ENCODE data around the gene PIBF1. TPM values are rescaled to one million over a fixed set of nuclear protein-coding genes. Genes with fewer than 3 reads are reported as not detected.
"Not testable (repeated sequence)": the region's sequence is repeated elsewhere in the genome, so short reads cannot be mapped to it uniquely, and the experiment has no call there.

The PIBF1 gene
- total and polyA plus RNA-seq, 10 of the 15 experiments (the other 5 are each of a cell fraction or from before 2014, with no cell fraction given): 6.4 to 24.5 (median 11.1) TPM

DNA sequence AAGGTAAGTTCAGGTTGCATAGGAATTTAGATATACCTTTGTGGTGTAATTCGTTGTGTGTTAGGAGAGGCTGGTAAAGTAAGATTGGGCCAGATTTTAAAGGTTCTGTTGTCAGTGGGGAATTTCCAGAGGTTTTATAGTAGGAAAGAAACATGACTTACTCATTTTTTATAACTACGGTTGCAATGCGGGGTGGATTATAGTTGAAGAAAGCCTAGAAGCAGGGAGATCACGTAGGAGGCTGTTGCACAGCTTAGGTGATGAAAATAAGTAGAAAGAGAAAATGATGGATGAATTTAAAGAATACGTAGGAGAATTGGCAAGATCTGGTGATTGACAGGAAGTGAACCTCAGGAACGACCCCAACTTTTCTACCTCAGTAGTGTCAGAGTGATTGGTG, 61.1 kb downstream of the PIBF1 start:
- RAD21 ChIA-PET (ENCODE audit: unreplicated experiment): no interaction called here
- no peaks in the 10 kb centered on the region for H3K4me1 ChIP-seq (ENCODE audit: control insufficient read depth, insufficient read depth, low read length)
- no peaks in the 10 kb centered on the region for H3K79me2 ChIP-seq (ENCODE audit: control insufficient read depth, insufficient read depth, low read length)
- H2AFZ ChIP-seq (ENCODE audit: control insufficient read depth, low read depth, low read length): no peak overlapping the region
- CTCF ChIA-PET: interaction anchor here (1.4 kb wide), 1 partner anchor 35 kb away, joined by 3 read pairs; no protein-coding TSS in a partner anchor
- no peaks in the 10 kb centered on the region for H3K27me3 ChIP-seq (replicated peaks in 1 of 2; ENCODE audit: control insufficient read depth in 2 of 2, insufficient read depth in 2 of 2, low read length in 1 of 2)
- FAIRE-seq: no peak
- peaks cover 0 to 3% of the 10 kb centered on the region in 2 experiments; a peak in 1 of 4 replicates for H3K36me3 ChIP-seq (ENCODE audit: control insufficient read depth in 2 of 2, insufficient read depth in 2 of 2, low read length in 1 of 2)
- no TSS peak for BruUV-seq (replicated peaks)
- 98% methylated on average over 6 of the region's 6 CpGs for WGBS (ENCODE audit: insufficient coverage, insufficient replicate concordance, low lambda C conversion rate, missing lambda C conversion rate)
- in situ Hi-C loops (cut with MboI) (no loop called here), intact Hi-C loops (cut with micrococcal nuclease; ENCODE audit: unreplicated experiment) (no loop called here)
- no peak overlapping the region for H3K27ac ChIP-seq (ENCODE audit: control insufficient read depth, insufficient read depth)
- no peak for DNase-seq (ENCODE audit: low read depth, low spot score)
- H3K4me2 ChIP-seq (ENCODE audit: control insufficient read depth, insufficient read depth): no peak overlapping the region
- H3K4me3 ChIP-seq: no peak overlapping the region
- no peak overlapping the region for H3K9ac ChIP-seq (ENCODE audit: control insufficient read depth, insufficient read depth, low read length)
- ATAC-seq: no peak
- H4K20me1 ChIP-seq (ENCODE audit: control insufficient read depth, insufficient read depth): no peaks in the 10 kb centered on the region
- POLR2A ChIA-PET: no interaction called here
- no peaks in the 10 kb centered on the region for H3K9me3 ChIP-seq (replicated peaks; ENCODE audit: control insufficient read depth, insufficient read depth, low read length)
- SMC1A ChIA-PET (ENCODE audit: uncharacterized antibody, unreplicated experiment): no interaction called here
- no peak for TF ChIP-seq STAT1 (conservative IDR thresholded peaks at IDR 0.05)

DNA sequence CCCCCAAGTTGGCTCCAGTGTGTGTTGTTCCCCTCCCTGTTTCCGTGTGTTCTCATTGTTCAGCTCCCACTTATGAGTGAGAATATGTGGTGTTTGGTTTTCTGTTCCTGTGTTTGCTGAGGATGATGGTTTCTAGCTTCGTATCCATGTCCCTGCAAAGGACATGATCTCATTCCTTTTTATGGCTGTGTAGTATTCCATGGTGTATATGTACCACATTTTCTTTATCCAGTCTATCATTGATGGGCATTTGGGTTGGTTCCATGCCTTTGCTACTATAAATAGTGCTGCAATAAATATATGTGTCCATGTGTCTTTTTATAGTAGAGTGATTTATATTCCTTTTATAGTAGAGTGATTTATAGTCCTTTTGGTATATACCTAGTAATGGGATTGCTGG, 63.2 kb downstream of the PIBF1 start:
- DNase-seq (ENCODE audit: low read depth, low spot score); H3K79me2 ChIP-seq (ENCODE audit: control insufficient read depth, insufficient read depth, low read length); H3K27ac ChIP-seq (ENCODE audit: control insufficient read depth, insufficient read depth); H4K20me1 ChIP-seq (ENCODE audit: control insufficient read depth, insufficient read depth); RAD21 ChIA-PET (ENCODE audit: unreplicated experiment); BruUV-seq (replicated peaks); in situ Hi-C loops (cut with MboI); FAIRE-seq; intact Hi-C loops (cut with micrococcal nuclease; ENCODE audit: unreplicated experiment); H3K4me3 ChIP-seq; H3K9me3 ChIP-seq (replicated peaks; ENCODE audit: control insufficient read depth, insufficient read depth, low read length); H3K4me1 ChIP-seq (ENCODE audit: control insufficient read depth, insufficient read depth, low read length); H3K9ac ChIP-seq (ENCODE audit: control insufficient read depth, insufficient read depth, low read length); H3K36me3 ChIP-seq (ENCODE audit: control insufficient read depth in 2 of 2, insufficient read depth in 2 of 2, low read length in 1 of 2); H3K4me2 ChIP-seq (ENCODE audit: control insufficient read depth, insufficient read depth); SMC1A ChIA-PET (ENCODE audit: uncharacterized antibody, unreplicated experiment); POLR2A ChIA-PET; H3K27me3 ChIP-seq (replicated peaks in 1 of 2; ENCODE audit: control insufficient read depth in 2 of 2, insufficient read depth in 2 of 2, low read length in 1 of 2); ATAC-seq; H2AFZ ChIP-seq (ENCODE audit: control insufficient read depth, low read depth, low read length): not testable (repeated sequence)
- CTCF ChIA-PET: interaction anchor here (0.6 to 1.2 kb wide), 2 partner anchors 18 to 571 kb away, joined by 3 read pairs; no protein-coding TSS in a partner anchor
- WGBS (ENCODE audit: insufficient coverage, insufficient replicate concordance, low lambda C conversion rate, missing lambda C conversion rate): 100% methylated on average over 2 of the region's 2 CpGs

Data from GM12878 (cell line).